ENCODE data around the gene KSR1. TPM values are rescaled to one million over a fixed set of nuclear protein-coding genes. Genes with fewer than 3 reads are reported as not detected.
"Not testable (repeated sequence)": the region's sequence is repeated elsewhere in the genome, so short reads cannot be mapped to it uniquely, and the experiment has no call there.

KSR1 gene
- total RNA-seq, 1 donor from 2014 or later, result 13.6 TPM

GRCh38 chr17:27651411-27652345 lies 195.4 kb downstream of the KSR1 start:
- DNase-seq (ENCODE audit: low spot score), result no peak
- intact Hi-C loops (cut with DNase I), result loop anchor here (2.0 to 10.0 kb wide), 4 partner anchors 41 to 417 kb away; no protein-coding TSS in a partner anchor

DNA sequence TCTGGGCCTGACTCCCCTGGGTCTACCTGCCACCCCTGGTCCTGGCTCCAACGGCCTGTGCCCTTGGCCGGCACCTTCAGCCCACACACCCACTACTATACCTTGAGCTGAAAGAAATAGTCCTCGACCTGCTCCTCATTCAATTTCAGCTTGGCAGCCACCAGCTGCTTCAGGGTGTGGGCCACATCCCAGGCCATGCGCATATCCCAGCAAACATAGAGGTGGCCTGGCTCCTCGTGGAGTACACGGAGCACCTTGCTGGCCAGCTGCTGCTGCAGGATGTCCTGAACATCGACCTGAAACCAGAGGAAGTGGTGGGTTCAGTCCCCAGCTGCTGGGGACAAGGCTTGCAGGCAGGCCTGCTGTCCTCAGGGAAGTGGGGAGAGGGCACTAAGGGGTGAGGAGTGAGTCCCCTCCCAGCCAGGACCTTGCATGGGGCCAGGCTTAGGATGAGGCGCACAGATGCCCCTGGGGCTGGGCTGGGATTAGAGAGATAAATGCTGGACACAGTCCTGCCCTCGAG lies 197.3 kb downstream of the KSR1 start:
- intact Hi-C loops (cut with DNase I), result loop anchor here (10.0 kb wide), 3 partner anchors 221 to 419 kb away; no protein-coding TSS in a partner anchor
- DNase-seq (ENCODE audit: low spot score), result not testable (repeated sequence)

DNA sequence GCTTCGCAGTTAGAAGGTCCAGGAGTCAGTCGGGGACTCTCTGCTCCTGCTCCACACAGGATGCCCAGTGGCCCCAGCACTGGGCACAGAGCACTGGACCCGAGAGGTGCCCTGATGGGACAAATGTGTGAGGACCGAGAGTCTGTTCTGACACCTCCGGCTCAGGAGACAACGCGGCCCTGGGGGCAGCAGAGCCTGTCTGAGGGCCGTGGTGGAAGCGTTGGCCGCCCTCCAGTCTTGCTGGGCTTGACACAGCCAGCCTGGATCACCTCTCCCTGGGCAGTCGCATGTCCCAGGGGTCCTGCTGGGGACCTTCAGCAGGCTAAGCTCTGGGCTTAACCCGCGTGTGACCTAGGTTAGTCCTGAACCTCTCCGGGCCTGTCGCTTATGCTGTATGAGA lies 197.9 kb downstream of the KSR1 start:
- no peak for DNase-seq (ENCODE audit: low spot score)

GRCh38 chr17:27654654-27655524 lies 198.6 kb downstream of the KSR1 start:
- intact Hi-C loops (cut with DNase I), result loop anchor here (1.0 to 10.0 kb wide), 4 partner anchors 101 to 420 kb away; no protein-coding TSS in a partner anchor
- DNase-seq (ENCODE audit: low spot score), result peak; percentile 86

More for the DNA sequence above, 197.9 kb downstream of the KSR1 start:
- intact Hi-C loops (cut with DNase I), result loop anchor here (1.0 to 10.0 kb wide), 4 partner anchors 102 to 419 kb away; no protein-coding TSS in a partner anchor

GRCh38 chr17:27655525-27656111 lies 199.4 kb downstream of the KSR1 start:
- not testable (repeated sequence) for DNase-seq (ENCODE audit: low spot score)
- intact Hi-C loops (cut with DNase I), result loop anchor here (10.0 kb wide), 3 partner anchors 219 to 421 kb away; no protein-coding TSS in a partner anchor

GRCh38 chr17:27656620-27657019 lies 200.4 kb downstream of the KSR1 start:
- intact Hi-C loops (cut with DNase I), result loop anchor here (10.0 kb wide), 3 partner anchors 218 to 422 kb away; no protein-coding TSS in a partner anchor
- not testable (repeated sequence) for DNase-seq (ENCODE audit: low spot score)

DNA sequence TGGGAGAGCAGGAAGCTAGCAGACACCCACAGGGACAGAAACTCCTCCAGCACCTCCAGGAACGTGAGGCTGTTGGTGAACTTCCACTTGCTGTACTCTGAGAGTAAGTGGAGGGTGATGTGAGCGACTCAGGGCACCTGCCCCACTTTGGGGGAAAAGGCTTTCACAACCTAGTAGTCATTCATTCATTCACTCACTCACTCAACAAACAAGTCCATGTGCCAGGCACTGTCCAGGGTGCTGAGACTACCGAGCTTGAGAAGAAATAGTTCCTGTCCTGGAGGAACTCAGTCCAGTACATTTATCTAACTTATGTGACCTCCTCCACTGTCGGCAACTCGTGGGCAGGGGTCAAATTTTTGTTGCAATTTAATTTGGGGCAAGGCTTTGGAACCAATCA lies 201.4 kb downstream of the KSR1 start:
- DNase-seq (ENCODE audit: low spot score), result no peak
- intact Hi-C loops (cut with DNase I), result loop anchor here (10.0 kb wide), 3 partner anchors 217 to 423 kb away; no protein-coding TSS in a partner anchor

DNA sequence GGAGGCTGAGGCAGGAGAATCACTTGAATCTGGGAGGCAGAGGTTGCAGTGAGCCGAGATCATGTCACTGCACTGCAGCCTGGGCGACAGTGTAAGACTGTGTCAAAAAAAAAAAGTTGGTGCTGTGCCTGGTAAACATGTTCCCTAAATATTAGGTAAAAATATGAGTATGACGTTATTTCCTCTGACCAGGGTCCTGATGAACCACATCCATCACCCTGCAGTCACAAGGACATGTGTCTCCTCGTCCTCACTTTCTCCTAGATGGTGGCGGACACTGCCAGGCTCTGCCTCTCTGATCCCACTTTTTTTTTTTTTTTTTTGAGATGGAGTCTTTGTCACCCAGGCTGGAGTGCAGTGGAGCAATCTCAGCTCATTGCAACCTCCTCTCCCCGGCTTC lies 203.4 kb downstream of the KSR1 start:
- intact Hi-C loops (cut with DNase I), result loop anchor here (10.0 kb wide), 3 partner anchors 215 to 425 kb away; no protein-coding TSS in a partner anchor
- DNase-seq (ENCODE audit: low spot score), result no peak

GRCh38 chr17:27660436-27660835 lies 204.2 kb downstream of the KSR1 start:
- intact Hi-C loops (cut with DNase I), result no loop called here

DNA sequence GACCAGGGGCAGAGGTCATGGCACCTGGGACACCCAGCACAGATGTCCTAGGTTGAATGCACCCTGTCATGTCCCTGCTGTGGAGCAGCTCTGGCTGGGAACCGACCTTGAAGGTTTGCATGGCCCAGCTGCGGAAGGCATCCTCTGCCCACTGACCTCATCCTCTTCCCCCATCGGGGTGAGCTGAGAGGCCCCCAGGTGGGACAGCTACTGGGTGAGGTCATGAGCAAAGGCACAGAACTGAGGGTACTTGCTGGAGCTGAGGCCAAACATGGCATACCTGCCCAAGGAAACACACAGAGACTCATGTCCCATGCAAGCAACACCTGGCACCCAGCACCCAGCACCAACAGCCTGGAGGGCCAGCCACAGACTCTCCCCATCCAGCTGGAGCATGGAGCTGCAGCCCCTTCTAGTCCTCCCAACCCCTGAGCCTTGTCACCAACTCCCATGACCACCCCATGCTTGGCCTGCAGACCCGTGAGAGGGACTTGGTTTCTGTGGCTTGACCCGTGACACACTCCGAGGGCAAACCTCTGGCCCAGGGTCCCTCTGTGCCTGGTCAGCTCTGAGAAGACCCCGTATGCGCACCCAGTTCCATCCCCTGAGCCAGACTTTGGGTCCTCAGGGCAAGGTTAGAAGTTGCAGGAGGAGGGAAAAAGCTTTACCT lies 207.8 kb downstream of the KSR1 start:
- intact Hi-C loops (cut with DNase I), result no loop called here
- DNase-seq (ENCODE audit: low spot score), result no peak

More at GRCh38 chr17:27660436-27660835, 204.2 kb downstream of the KSR1 start:
- no peak for DNase-seq (ENCODE audit: low spot score)

GRCh38 chr17:27664606-27664965 lies 208.3 kb downstream of the KSR1 start:
- intact Hi-C loops (cut with DNase I), result no loop called here
- no peak for DNase-seq (ENCODE audit: low spot score)

- intact Hi-C loops (cut with DNase I), result no loop called here
- DNase-seq (ENCODE audit: low spot score), result peak; percentile 50
Observed at GRCh38 chr17:27665549-27665948, 209.3 kb downstream of the KSR1 start.

DNA sequence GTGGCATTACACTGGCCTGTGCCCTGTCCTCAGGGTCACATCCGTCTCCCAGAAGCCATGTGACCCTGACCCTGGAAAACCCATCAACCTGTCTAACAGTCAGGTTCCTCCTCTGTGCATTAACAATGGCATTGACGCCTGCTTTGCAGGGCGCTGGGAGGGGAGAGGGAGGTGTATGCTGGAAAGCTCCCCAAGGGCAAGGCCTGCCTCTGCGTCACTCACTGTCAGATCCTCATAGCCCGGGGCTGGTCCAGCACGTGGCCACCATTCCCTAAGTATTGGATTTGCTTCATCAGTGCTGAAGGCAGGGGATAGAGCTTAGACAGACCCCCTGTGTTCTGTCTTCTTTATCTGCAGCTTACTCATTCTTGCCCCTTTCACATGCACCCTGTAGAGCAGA lies 210.0 kb downstream of the KSR1 start:
- DNase-seq (ENCODE audit: low spot score); intact Hi-C loops (cut with DNase I): not testable (repeated sequence)

- intact Hi-C loops (cut with DNase I), result no loop called here
- peak; percentile 50 for DNase-seq (ENCODE audit: low spot score)
Observed at GRCh38 chr17:27666831-27667560, 210.7 kb downstream of the KSR1 start.

DNA sequence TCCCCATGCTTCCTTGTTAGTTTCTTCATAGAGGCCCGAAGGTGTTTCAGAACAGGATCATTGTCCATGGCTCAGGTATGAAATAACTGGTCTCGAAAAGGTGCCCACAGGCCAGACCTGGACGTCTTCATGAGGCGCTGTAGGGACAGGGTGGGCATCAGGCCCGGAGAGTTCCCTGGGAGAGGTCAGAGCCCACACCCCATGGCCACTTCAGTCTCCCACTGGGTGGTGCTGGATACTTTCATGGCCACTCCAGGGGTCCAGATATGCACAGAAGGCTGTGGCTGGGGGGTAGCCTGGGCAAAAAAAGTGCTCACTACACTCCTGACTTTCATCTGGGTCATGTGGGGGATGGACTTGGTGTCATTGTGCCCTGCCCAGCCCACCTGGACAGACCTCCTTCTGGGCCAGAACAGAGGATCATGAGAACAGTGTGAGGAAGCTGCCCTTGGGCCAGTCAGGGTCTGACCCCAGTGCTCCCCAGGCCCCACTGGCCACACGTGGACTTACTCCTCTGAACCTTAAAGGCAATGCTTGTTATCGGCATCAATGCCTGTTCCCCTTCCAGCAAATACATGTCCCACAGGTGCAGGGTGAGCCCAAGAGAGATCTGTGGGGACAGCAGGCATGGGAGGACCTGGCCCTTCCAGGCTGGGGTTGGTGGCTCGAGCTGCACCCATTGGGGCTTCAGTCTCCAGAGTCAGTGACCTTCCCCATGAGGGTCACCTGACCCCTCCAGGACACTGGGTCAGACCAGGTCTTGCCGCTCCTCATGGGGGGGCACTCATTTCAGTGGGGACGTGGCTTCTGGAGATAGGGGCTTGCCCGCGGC lies 211.6 kb downstream of the KSR1 start:
- peak; percentile 63 for DNase-seq (ENCODE audit: low spot score)
- intact Hi-C loops (cut with DNase I), result no loop called here

GRCh38 chr17:27668488-27668823 lies 212.2 kb downstream of the KSR1 start:
- peak; percentile 66 for DNase-seq (ENCODE audit: low spot score)
- intact Hi-C loops (cut with DNase I), result no loop called here

- intact Hi-C loops (cut with DNase I), result no loop called here
- peak; percentile 51 for DNase-seq (ENCODE audit: low spot score)
Observed at GRCh38 chr17:27669136-27669535, 212.9 kb downstream of the KSR1 start.

Measured in cardiac septum (tissue), 1 donor.